Spleen (tissue), 7 donors: ENCODE results near the gene PIP4P1.

ENCODE experiments used
- POLR2A ChIP-seq, 3 donors: fragments of 450-650 bp; IDR thresholded peaks; one replicate each; pipeline ENCODE4 v1.5.1; 2017; ENCODE audit warnings: antibody characterized with exemption in 3 of 3, mild to moderate bottlenecking in 1 of 3
- POLR2AphosphoS5 ChIP-seq, 3 donors: sonication (generic); formaldehyde crosslinking; IDR thresholded peaks; one replicate each; pipeline ENCODE4 v1.5.1; 2017; ENCODE audit warnings: antibody characterized with exemption in 3 of 3
- TF ChIP-seq, protein P1 (sequence below), 11 experiments: fragments of 200-600 bp in 7 of 11; fragments of 450-650 bp in 4 of 11; sonication (generic) in 4 of 11; IDR thresholded peaks in 8 of 11; conservative IDR thresholded peaks in 3 of 11; 1 replicate in 7 of 11; 2 replicates in 4 of 11; pipeline versions ENCODE4 v1.4.0 to v1.8.0; 2016 to 2021; ENCODE audit warnings: antibody characterized with exemption in 11 of 11, inconsistent platforms in 4 of 11, mild to moderate bottlenecking in 1 of 11
- donor health status: DM: no; HTN: no; CAD: no; lungs with moderate emphysema.
- donor health status: DM: no; HTN: no; CAD: no.
- donor health status: DM: no; HTN: no; CAD: no.

- TF ChIP-seq, protein P1, sequence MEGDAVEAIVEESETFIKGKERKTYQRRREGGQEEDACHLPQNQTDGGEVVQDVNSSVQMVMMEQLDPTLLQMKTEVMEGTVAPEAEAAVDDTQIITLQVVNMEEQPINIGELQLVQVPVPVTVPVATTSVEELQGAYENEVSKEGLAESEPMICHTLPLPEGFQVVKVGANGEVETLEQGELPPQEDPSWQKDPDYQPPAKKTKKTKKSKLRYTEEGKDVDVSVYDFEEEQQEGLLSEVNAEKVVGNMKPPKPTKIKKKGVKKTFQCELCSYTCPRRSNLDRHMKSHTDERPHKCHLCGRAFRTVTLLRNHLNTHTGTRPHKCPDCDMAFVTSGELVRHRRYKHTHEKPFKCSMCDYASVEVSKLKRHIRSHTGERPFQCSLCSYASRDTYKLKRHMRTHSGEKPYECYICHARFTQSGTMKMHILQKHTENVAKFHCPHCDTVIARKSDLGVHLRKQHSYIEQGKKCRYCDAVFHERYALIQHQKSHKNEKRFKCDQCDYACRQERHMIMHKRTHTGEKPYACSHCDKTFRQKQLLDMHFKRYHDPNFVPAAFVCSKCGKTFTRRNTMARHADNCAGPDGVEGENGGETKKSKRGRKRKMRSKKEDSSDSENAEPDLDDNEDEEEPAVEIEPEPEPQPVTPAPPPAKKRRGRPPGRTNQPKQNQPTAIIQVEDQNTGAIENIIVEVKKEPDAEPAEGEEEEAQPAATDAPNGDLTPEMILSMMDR (IDR thresholded peaks at IDR 0.05 in 8 of 11, conservative IDR thresholded peaks at IDR 0.05 in 3 of 11), result no peak
- TF ChIP-seq POLR2A (IDR thresholded peaks at IDR 0.05) (no peak), POLR2AphosphoS5 (IDR thresholded peaks at IDR 0.05) (no peak)
Observed at GRCh38 chr14:20492486-20492885, 31.3 kb upstream of the PIP4P1 start.
